Tibial nerve (tissue), 3 donors: Measurements from ENCODE around the gene STARD13.

Experiments used
- POLR2A ChIP-seq, 2 donors: fragments of 450-650 bp; IDR thresholded peaks; one replicate each; pipeline ENCODE4 v1.6.1; 2017; ENCODE audit warnings: antibody characterized with exemption in 2 of 2, mild to moderate bottlenecking in 2 of 2, moderate library complexity in 2 of 2
- TF ChIP-seq, protein P1 (sequence below), 5 experiments: fragments of 200-600 bp in 3 of 5; fragments of 450-650 bp in 2 of 5; sonication (generic) in 3 of 5; IDR thresholded peaks; one replicate each; pipeline ENCODE4 v1.5.1; 2016 to 2019; ENCODE audit warnings: antibody characterized with exemption in 5 of 5, mild to moderate bottlenecking in 3 of 5, moderate library complexity in 2 of 5

DNA sequence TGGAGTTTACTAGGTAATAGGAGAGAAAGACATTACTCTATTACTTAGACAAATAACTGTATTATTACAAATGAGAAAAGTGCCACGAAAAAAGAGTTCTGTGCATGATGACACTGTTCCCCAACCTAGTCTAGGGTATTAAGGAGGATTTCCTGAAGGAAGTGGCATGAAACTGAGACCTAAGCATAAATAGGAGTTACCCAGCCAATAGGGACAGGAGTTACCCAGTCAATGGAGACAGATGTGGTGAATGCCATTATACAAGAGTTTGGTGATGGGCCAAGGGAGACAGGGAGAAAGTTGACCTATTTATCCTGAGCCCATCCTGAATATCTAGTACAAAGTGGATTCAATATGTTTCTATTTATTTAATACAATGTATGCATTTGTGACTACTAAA, 203.9 kb downstream of the STARD13 start:
- TF ChIP-seq, protein P1, sequence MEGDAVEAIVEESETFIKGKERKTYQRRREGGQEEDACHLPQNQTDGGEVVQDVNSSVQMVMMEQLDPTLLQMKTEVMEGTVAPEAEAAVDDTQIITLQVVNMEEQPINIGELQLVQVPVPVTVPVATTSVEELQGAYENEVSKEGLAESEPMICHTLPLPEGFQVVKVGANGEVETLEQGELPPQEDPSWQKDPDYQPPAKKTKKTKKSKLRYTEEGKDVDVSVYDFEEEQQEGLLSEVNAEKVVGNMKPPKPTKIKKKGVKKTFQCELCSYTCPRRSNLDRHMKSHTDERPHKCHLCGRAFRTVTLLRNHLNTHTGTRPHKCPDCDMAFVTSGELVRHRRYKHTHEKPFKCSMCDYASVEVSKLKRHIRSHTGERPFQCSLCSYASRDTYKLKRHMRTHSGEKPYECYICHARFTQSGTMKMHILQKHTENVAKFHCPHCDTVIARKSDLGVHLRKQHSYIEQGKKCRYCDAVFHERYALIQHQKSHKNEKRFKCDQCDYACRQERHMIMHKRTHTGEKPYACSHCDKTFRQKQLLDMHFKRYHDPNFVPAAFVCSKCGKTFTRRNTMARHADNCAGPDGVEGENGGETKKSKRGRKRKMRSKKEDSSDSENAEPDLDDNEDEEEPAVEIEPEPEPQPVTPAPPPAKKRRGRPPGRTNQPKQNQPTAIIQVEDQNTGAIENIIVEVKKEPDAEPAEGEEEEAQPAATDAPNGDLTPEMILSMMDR (IDR thresholded peaks at IDR 0.05) = no peak
- TF ChIP-seq POLR2A (IDR thresholded peaks at IDR 0.05) = no peak
